Effector memory CD8-positive, alpha-beta T cell (primary cell): Measurements from ENCODE around the gene ESRP2.

ENCODE experiments used
- ATAC-seq: fragments of 150-1000 bp; cut with Tn5 transposase; replicated peaks from 2 replicates; pipeline ENCODE4 v1.10.0; 2021; ENCODE audit warnings: mild to moderate bottlenecking, moderate library complexity
- DNase-seq, 3 experiments: peaks; one replicate each; pipeline ENCODE4 v3.0.0; 2021
- H3K27ac Mint-ChIP-seq, 2 donors: one replicate each; pipeline ENCODE4 v1.8.0; 2022; ENCODE audit warnings: mild to moderate bottlenecking in 2 of 2, mixed read lengths in 2 of 2, moderate library complexity in 2 of 2
- H3K27me3 Mint-ChIP-seq, 2 donors: one replicate each; pipeline ENCODE4 v1.8.0; 2022; ENCODE audit warnings: mixed read lengths in 2 of 2
- H3K36me3 Mint-ChIP-seq: one replicate; pipeline ENCODE4 v1.8.0; 2022; ENCODE audit warnings: mild to moderate bottlenecking, moderate library complexity, mixed read lengths; ENCODE audit not compliant: insufficient read depth
- H3K4me1 Mint-ChIP-seq, 2 donors: one replicate each; pipeline ENCODE4 v1.8.0; 2022; ENCODE audit warnings: low read depth in 2 of 2, mixed read lengths in 2 of 2
- H3K4me3 Mint-ChIP-seq, 2 donors: one replicate each; pipeline ENCODE4 v1.8.0; 2022; ENCODE audit warnings: mild to moderate bottlenecking in 2 of 2, mixed read lengths in 2 of 2, moderate library complexity in 2 of 2
- H3K9me3 Mint-ChIP-seq, 2 donors: one replicate each; pipeline ENCODE4 v1.8.0; 2022; ENCODE audit warnings: mixed read lengths in 2 of 2

Gene ESRP2

DNA sequence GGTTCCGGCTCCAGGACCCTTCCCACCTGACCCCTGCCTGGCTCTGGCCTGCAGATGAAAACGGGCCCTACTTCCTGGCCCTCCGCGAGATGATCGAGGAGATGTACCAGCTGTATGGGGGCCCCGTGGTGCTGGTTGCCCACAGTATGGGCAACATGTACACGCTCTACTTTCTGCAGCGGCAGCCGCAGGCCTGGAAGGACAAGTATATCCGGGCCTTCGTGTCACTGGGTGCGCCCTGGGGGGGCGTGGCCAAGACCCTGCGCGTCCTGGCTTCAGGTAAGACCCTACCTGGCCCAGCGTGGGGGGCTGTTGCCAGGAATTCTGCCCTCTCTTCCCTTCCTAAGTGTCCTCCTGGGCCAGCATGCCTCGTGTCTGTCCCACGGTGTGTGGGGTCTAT, 19.8 kb upstream of the ESRP2 start:
- Mint-ChIP-seq H3K27me3 (no peaks in the 10 kb centered on the region), H3K4me1 (no peaks in the 10 kb centered on the region), H3K27ac (peak overlapping the region in 1 of 2 donors; percentile 32)

DNA sequence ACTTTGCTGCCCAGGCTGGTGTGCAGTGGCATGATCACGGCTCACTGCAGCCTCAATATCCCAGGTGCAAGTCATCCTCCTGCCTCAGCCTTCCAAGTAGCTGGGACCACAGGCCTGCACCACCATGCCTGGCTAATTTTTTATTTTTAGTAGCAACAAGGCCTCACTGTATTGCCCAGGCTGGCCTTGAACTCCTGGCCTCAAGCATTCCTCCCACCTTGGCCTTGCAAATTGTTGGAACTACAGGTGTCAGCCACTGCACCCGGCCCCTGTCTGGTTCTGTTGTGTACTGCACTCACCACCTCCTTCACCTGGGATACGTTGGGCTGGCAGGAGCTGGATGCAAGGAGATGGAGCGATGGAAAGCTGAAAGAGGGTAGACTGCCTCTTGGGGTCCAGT, 17.8 kb upstream of the ESRP2 start:
- Mint-ChIP-seq H3K4me3 (no peak overlapping the region), H3K9me3 (no peaks in the 10 kb centered on the region), H3K4me1 (no peaks in the 10 kb centered on the region), H3K36me3 (peaks cover 34% of the 10 kb centered on the region), H3K27me3 (no peaks in the 10 kb centered on the region), H3K27ac (no peak overlapping the region)
- no peak for ATAC-seq
- DNase-seq, result no peak

More for the DNA sequence above, 19.8 kb upstream of the ESRP2 start:
- ATAC-seq, result no peak
- Mint-ChIP-seq H3K9me3 (no peaks in the 10 kb centered on the region), H3K4me3 (no peak overlapping the region), H3K36me3 (peaks cover 36% of the 10 kb centered on the region)
- no peak for DNase-seq

- DNase-seq, result no peak
- no peaks in the 10 kb centered on the region for H3K27me3 Mint-ChIP-seq
- H3K4me3 Mint-ChIP-seq, result no peak overlapping the region
- H3K4me1 Mint-ChIP-seq, result peaks cover 0 to 5% of the 10 kb centered on the region in 2 donors
- H3K27ac Mint-ChIP-seq, result peak overlapping the region in 1 of 2 donors; percentile 59
- H3K36me3 Mint-ChIP-seq, result peaks cover 31% of the 10 kb centered on the region
- no peaks in the 10 kb centered on the region for H3K9me3 Mint-ChIP-seq
- no peak for ATAC-seq
Observed at GRCh38 chr16:68252383-68252782, 16.5 kb upstream of the ESRP2 start.

- Mint-ChIP-seq H3K27me3 (no peaks in the 10 kb centered on the region), H3K36me3 (peaks cover 31% of the 10 kb centered on the region), H3K27ac (peak overlapping the region in 1 of 2 donors; percentile 59), H3K4me1 (peaks cover 0 to 5% of the 10 kb centered on the region in 2 donors), H3K9me3 (no peaks in the 10 kb centered on the region), H3K4me3 (no peak overlapping the region)
- DNase-seq (no peak), ATAC-seq (no peak)
Observed at GRCh38 chr16:68251832-68252231, 15.9 kb upstream of the ESRP2 start.

- Mint-ChIP-seq H3K27me3 (no peaks in the 10 kb centered on the region), H3K4me1 (peaks cover 8 to 13% of the 10 kb centered on the region in 2 donors), H3K36me3 (peaks cover 31% of the 10 kb centered on the region), H3K9me3 (no peaks in the 10 kb centered on the region), H3K4me3 (no peak overlapping the region), H3K27ac (no peak overlapping the region)
- no peak for DNase-seq
- no peak for ATAC-seq
Observed at GRCh38 chr16:68250951-68251350, 15.0 kb upstream of the ESRP2 start.

- no peak for DNase-seq
- Mint-ChIP-seq H3K4me1 (peaks cover 14 to 21% of the 10 kb centered on the region in 2 donors), H3K9me3 (no peaks in the 10 kb centered on the region), H3K27ac (no peak overlapping the region), H3K4me3 (no peak overlapping the region), H3K27me3 (no peaks in the 10 kb centered on the region), H3K36me3 (peaks cover 45% of the 10 kb centered on the region)
- ATAC-seq, result no peak
Observed at GRCh38 chr16:68249371-68249770, 13.4 kb upstream of the ESRP2 start.

GRCh38 chr16:68247932-68248331, 12.0 kb upstream of the ESRP2 start:
- no peak overlapping the region for H3K4me3 Mint-ChIP-seq
- DNase-seq (no peak), ATAC-seq (no peak)
- no peaks in the 10 kb centered on the region for H3K9me3 Mint-ChIP-seq
- H3K36me3 Mint-ChIP-seq, result peaks cover 46% of the 10 kb centered on the region
- H3K27me3 Mint-ChIP-seq, result no peaks in the 10 kb centered on the region
- peaks cover 14 to 22% of the 10 kb centered on the region in 2 donors for H3K4me1 Mint-ChIP-seq
- no peak overlapping the region for H3K27ac Mint-ChIP-seq

DNA sequence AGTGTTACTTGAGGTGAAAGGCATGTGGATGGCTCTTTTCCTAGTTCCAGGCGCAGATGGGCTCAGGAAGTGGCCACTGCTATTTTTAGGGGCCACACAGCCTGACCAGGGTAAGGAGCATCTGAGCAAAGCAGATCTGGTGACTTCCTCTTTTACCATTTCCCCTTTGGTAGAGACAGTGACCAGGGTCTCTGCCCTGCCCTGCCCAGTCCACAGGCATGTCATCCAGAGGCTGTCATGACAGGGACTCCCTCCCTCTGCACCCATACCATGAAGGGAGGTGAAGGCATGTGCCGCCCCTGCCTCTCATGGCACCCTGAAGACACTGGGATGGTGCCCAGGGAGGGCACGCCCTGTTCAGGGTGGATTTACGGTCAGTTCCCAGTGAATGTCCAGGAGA, 11.5 kb upstream of the ESRP2 start:
- Mint-ChIP-seq H3K4me3 (peak overlapping the region in 1 of 2 donors; percentile 10), H3K4me1 (peaks cover 14 to 22% of the 10 kb centered on the region in 2 donors), H3K27me3 (no peaks in the 10 kb centered on the region), H3K36me3 (peaks cover 43% of the 10 kb centered on the region), H3K27ac (no peak overlapping the region), H3K9me3 (no peaks in the 10 kb centered on the region)
- DNase-seq, result no peak
- ATAC-seq, result no peak

GRCh38 chr16:68246666-68247065, 10.7 kb upstream of the ESRP2 start:
- Mint-ChIP-seq H3K9me3 (no peaks in the 10 kb centered on the region), H3K27ac (no peak overlapping the region), H3K4me3 (peak overlapping the region; percentile 99), H3K4me1 (peaks cover 14 to 22% of the 10 kb centered on the region in 2 donors), H3K36me3 (peaks cover 36% of the 10 kb centered on the region), H3K27me3 (no peaks in the 10 kb centered on the region)
- no peak for DNase-seq
- no peak for ATAC-seq

GRCh38 chr16:68246121-68246520, 10.2 kb upstream of the ESRP2 start:
- H3K4me3 Mint-ChIP-seq, result peak overlapping the region; percentile 99
- peaks cover 35% of the 10 kb centered on the region for H3K36me3 Mint-ChIP-seq
- no peaks in the 10 kb centered on the region for H3K27me3 Mint-ChIP-seq
- no peaks in the 10 kb centered on the region for H3K9me3 Mint-ChIP-seq
- DNase-seq, result no peak
- H3K27ac Mint-ChIP-seq, result peak overlapping the region in 1 of 2 donors; percentile 95
- H3K4me1 Mint-ChIP-seq, result peaks cover 14 to 22% of the 10 kb centered on the region in 2 donors
- no peak for ATAC-seq

GRCh38 chr16:68244903-68245853, 9.3 kb upstream of the ESRP2 start, which contains the start of gene PLA2G15:
Gene PLA2G15, plus strand, starts transcription at chr16:68245373. Its CDS starts 54 bp downstream, at chr16:68245427.
- no peaks in the 10 kb centered on the region for H3K27me3 Mint-ChIP-seq
- no peaks in the 10 kb centered on the region for H3K9me3 Mint-ChIP-seq
- peaks cover 29% of the 10 kb centered on the region for H3K36me3 Mint-ChIP-seq
- H3K4me1 Mint-ChIP-seq, result peaks cover 14 to 22% of the 10 kb centered on the region in 2 donors
- peak; percentile 92 to 97 (median 95) for DNase-seq
- ATAC-seq, result peak; percentile 96
- peak within 1 kb of the TSS; percentile 99 for H3K4me3 Mint-ChIP-seq
- peak within 1 kb of the TSS; percentile 85 to 95 for H3K27ac Mint-ChIP-seq

- ATAC-seq (no peak), DNase-seq (no peak)
- peak overlapping the region; percentile 85 to 95 for H3K27ac Mint-ChIP-seq
- no peaks in the 10 kb centered on the region for H3K27me3 Mint-ChIP-seq
- no peaks in the 10 kb centered on the region for H3K9me3 Mint-ChIP-seq
- H3K36me3 Mint-ChIP-seq, result peaks cover 22% of the 10 kb centered on the region
- H3K4me1 Mint-ChIP-seq, result peaks cover 14 to 25% of the 10 kb centered on the region in 2 donors
- H3K4me3 Mint-ChIP-seq, result peak overlapping the region; percentile 99
Observed at GRCh38 chr16:68244481-68244902, 8.6 kb upstream of the ESRP2 start.

DNA sequence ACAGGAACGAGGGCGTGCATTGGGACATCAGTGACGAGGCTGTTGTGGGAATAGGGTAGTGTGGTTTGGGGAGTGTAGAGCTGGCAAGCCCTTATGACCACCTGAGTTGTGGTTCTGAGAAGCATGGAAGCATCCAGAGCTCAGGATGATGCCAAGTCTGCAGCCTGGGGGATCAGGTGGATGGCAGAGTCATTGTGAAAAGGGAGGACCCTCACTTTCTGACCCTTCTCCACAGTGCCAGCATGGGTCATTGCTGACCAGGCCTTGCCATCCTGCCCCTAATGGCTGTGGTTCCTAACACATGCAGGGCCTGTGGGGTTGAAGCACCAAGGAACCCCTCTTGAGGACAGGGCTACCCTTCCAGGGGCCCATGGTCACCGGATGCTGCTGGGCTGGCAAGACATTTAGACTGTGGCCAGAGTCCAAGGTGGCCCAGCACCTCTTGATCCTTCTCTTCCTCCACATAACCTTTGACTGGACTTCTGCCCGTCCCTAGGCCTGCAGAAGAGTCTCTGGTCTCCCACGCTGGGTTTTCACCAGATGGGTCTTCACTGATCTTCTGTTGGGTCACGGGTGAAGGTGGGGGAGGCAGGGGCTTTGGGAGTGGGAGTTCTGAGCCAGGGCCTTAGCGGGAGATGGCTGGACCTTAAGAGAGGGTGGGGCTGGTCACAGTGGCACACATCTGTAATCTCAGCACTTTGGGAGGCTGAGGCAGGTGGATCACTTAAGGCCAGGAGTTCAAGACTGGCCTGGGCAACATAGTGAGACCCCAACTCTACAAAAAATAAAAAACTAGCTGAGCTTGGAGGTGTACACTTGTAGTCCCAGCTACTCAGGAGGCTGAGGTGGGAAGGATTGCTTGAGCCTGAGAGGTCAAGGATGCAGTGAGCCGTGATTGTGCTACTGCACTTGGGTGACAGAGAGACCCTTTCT, 7.3 kb upstream of the ESRP2 start:
- no peaks in the 10 kb centered on the region for H3K27me3 Mint-ChIP-seq
- H3K4me1 Mint-ChIP-seq, result peaks cover 19 to 27% of the 10 kb centered on the region in 2 donors
- H3K36me3 Mint-ChIP-seq, result peaks cover 21% of the 10 kb centered on the region
- peak overlapping the region; percentile 99 for H3K4me3 Mint-ChIP-seq
- ATAC-seq (no peak), DNase-seq (no peak)
- no peaks in the 10 kb centered on the region for H3K9me3 Mint-ChIP-seq
- peak overlapping the region in 1 of 2 donors; percentile 29 for H3K27ac Mint-ChIP-seq
